CD4-positive, alpha-beta T cell (primary cell): ENCODE measurements around the gene PP2D1. TPM values are rescaled to one million over a fixed set of nuclear protein-coding genes. Genes with fewer than 3 reads are reported as not detected.
"Not testable (repeated sequence)": the region's sequence is repeated elsewhere in the genome, so short reads cannot be mapped to it uniquely, and the experiment has no call there.

ENCODE experiments used
- ATAC-seq: fragments of 200-7000 bp; cut with Tn5 transposase; one replicate; pipeline ENCODE4 v1.10.0; 2022; ENCODE audit warnings: mild to moderate bottlenecking; ENCODE audit not compliant: poor library complexity
- CTCF ChIA-PET: fragments of 350-600 bp; sonication (Branson Sonifier 250); formaldehyde crosslinking; loops from one replicate; lab custom pipeline; 2021; ENCODE audit warnings: antibody characterized with exemption, inconsistent platforms; lab: Charles Lee
- POLR2A ChIA-PET: fragments of 350-600 bp; sonication (Branson Sonifier 250); formaldehyde crosslinking; loops from one replicate; lab custom pipeline; 2021; ENCODE audit warnings: antibody characterized with exemption, inconsistent platforms; lab: Charles Lee
- DNase-seq, 14 experiments: peaks; one replicate each; pipeline ENCODE4 v3.0.0-alpha.2; 2013 to 2020; ENCODE audit warnings: mixed read lengths in 2 of 14
- H3K27ac ChIP-seq, 2 donors: one replicate each; pipeline versions ENCODE4 v1.5.1 to v1.7.0; 2013; ENCODE audit warnings: low read length in 2 of 2, low read depth in 1 of 2, mild to moderate bottlenecking in 1 of 2
- H3K27me3 ChIP-seq, 2 experiments: 1 replicate in 1 of 2; 2 replicates in 1 of 2; pipeline versions ENCODE4 v1.6.1 to v1.7.0; 2013; ENCODE audit warnings: low read length in 2 of 2, control low read depth in 1 of 2, mild to moderate bottlenecking in 1 of 2, moderate library complexity in 1 of 2; ENCODE audit not compliant: insufficient read depth in 2 of 2, control insufficient read depth in 1 of 2
- H3K36me3 ChIP-seq: one replicate; pipeline ENCODE4 v1.6.1; 2013; ENCODE audit warnings: low read length, control low read depth; ENCODE audit not compliant: insufficient read depth
- H3K4me1 ChIP-seq: one replicate; pipeline ENCODE4 v1.6.1; 2013; ENCODE audit warnings: low read length, control low read depth; ENCODE audit not compliant: insufficient read depth
- H3K4me3 ChIP-seq: one replicate; pipeline ENCODE4 v1.5.1; 2013; ENCODE audit warnings: mild to moderate bottlenecking, low read length, moderate library complexity
- H3K9me3 ChIP-seq, 2 experiments: 1 replicate in 1 of 2; 2 replicates in 1 of 2; pipeline versions ENCODE4 v1.6.1 to v1.7.0; 2013; ENCODE audit warnings: low read length in 2 of 2, mild to moderate bottlenecking in 2 of 2, control low read depth in 1 of 2, moderate library complexity in 1 of 2; ENCODE audit not compliant: control insufficient read depth in 1 of 2, insufficient read depth in 1 of 2
- H3K27ac Mint-ChIP-seq: one replicate; pipeline ENCODE4 v1.8.0; 2020; ENCODE audit warnings: mixed read lengths
- H3K27me3 Mint-ChIP-seq: one replicate; pipeline ENCODE4 v1.8.0; 2021; ENCODE audit warnings: mixed read lengths
- H3K36me3 Mint-ChIP-seq: one replicate; pipeline ENCODE4 v1.8.0; 2021; ENCODE audit warnings: low read depth, mixed read lengths
- H3K4me1 Mint-ChIP-seq: one replicate; pipeline ENCODE4 v1.8.0; 2021; ENCODE audit warnings: low read depth, mixed read lengths
- H3K4me3 Mint-ChIP-seq: one replicate; pipeline ENCODE4 v1.8.0; 2020; ENCODE audit warnings: mild to moderate bottlenecking, mixed read lengths
- H3K9me3 Mint-ChIP-seq: one replicate; pipeline ENCODE4 v1.8.0; 2020; ENCODE audit warnings: mixed read lengths
- intact Hi-C, 2 experiments: fragments of 100-400 bp; cut with DNase I in 1 of 2; cut with micrococcal nuclease in 1 of 2; formaldehyde crosslinking; loops; one replicate each; pipeline versions ENCODE4 v1.15.1 to v1.9.0; 2023 to 2025; cut with DNase I, micrococcal nuclease
- total RNA-seq, 174 experiments: library from RNA in 2 of 174; stranded (reverse) in 2 of 174; gene quantifications; one replicate each; pipeline ENCODE4 v1.2.3 and lab custom pipeline; 2021 to 2026
- TF ChIP-seq, protein P1 (sequence below): fragments of 200-600 bp; IDR thresholded peaks from one replicate; pipeline ENCODE4 v1.8.0; 2022; ENCODE audit warnings: antibody characterized with exemption, mild to moderate bottlenecking

The PP2D1 gene
- total RNA-seq, 2 experiments from 2014 or later: not detected

DNA sequence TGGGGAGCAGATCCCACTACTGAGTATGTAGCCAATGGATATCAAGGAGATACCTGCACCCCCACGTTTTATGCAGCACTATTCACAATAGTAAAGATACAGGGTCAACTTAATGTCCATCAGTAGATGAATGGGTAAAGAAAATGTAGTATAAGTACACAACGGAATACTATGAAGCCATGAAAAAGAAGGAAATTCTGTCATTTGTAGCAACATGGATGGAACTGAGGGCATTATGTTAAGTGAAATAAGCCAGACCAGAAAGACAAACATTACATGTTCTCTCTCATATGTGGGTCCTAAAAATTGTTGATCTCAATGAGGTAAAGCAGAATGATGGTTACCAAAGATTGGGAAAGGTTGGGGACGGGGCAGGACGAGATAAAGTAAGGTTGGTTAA lies 14.6 kb downstream of the PP2D1 start:
- POLR2A ChIA-PET: no interaction called here
- H3K27ac ChIP-seq: no peak overlapping the region
- TF ChIP-seq, protein P1, sequence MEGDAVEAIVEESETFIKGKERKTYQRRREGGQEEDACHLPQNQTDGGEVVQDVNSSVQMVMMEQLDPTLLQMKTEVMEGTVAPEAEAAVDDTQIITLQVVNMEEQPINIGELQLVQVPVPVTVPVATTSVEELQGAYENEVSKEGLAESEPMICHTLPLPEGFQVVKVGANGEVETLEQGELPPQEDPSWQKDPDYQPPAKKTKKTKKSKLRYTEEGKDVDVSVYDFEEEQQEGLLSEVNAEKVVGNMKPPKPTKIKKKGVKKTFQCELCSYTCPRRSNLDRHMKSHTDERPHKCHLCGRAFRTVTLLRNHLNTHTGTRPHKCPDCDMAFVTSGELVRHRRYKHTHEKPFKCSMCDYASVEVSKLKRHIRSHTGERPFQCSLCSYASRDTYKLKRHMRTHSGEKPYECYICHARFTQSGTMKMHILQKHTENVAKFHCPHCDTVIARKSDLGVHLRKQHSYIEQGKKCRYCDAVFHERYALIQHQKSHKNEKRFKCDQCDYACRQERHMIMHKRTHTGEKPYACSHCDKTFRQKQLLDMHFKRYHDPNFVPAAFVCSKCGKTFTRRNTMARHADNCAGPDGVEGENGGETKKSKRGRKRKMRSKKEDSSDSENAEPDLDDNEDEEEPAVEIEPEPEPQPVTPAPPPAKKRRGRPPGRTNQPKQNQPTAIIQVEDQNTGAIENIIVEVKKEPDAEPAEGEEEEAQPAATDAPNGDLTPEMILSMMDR: no peak
- DNase-seq: no peak
- H3K27me3 ChIP-seq: no peaks in the 10 kb centered on the region
- no peak overlapping the region for H3K4me3 Mint-ChIP-seq
- no peak for ATAC-seq
- H3K9me3 Mint-ChIP-seq: no peaks in the 10 kb centered on the region
- CTCF ChIA-PET: no interaction called here
- intact Hi-C loops: no loop called here
- no peak overlapping the region for H3K4me3 ChIP-seq
- H3K4me1 Mint-ChIP-seq: no peaks in the 10 kb centered on the region
- H3K9me3 ChIP-seq: no peaks in the 10 kb centered on the region
- no peaks in the 10 kb centered on the region for H3K36me3 Mint-ChIP-seq
- no peaks in the 10 kb centered on the region for H3K4me1 ChIP-seq
- no peaks in the 10 kb centered on the region for H3K36me3 ChIP-seq
- H3K27ac Mint-ChIP-seq: no peak overlapping the region
- H3K27me3 Mint-ChIP-seq: no peaks in the 10 kb centered on the region

DNA sequence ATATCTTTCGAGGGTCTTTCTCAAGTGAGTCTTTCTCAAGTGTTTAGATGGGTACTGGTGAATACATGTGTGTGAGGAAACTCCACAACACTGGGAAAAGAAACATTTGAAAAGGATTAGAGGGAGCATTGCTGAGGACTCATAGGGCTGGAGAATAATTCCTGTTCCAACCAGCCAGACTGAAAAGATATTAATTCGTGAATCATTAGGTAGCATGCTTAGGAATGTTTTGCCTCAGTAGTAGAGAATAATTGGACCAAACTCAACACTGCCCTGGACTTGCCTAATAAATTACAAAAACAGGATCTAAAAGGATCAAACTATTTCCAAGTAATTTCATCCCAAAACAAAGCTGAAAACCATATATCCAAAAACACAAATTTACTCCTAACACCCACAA lies 17.3 kb downstream of the PP2D1 start:
- Histone ChIP-seq H3K36me3 (no peaks in the 10 kb centered on the region), H3K27ac (no peak overlapping the region), H3K4me1 (no peaks in the 10 kb centered on the region), H3K4me3 (no peak overlapping the region), H3K27me3 (no peaks in the 10 kb centered on the region), H3K9me3 (no peaks in the 10 kb centered on the region)
- ATAC-seq (no peak), DNase-seq (no peak)
- Mint-ChIP-seq H3K27me3 (no peaks in the 10 kb centered on the region), H3K27ac (no peak overlapping the region), H3K4me3 (no peak overlapping the region), H3K9me3 (no peaks in the 10 kb centered on the region), H3K36me3 (no peaks in the 10 kb centered on the region), H3K4me1 (no peaks in the 10 kb centered on the region)
- intact Hi-C loops: no loop called here
- ChIA-PET CTCF (no interaction called here), POLR2A (no interaction called here)
- TF ChIP-seq, protein P1: no peak

DNA sequence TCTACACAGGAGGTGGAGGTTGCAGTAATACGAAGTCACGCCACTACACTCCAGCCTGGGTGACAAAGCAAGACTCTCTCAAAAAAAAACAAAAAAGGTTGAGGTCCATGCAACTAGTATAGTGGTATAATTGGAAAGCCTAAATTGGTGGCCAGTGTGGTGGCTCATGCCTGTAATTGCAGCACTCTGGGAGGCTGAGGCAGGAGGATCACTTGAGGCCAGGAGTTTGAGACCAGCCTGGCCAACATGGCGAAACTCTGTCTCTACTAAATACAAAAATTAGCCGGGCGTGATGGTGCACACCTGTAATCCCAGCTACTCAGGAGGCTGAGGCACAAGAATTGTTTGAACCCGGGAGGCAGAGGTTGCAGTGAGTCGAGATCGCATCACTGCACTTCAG lies 23.2 kb downstream of the PP2D1 start:
- H3K27me3 Mint-ChIP-seq, H3K4me3 Mint-ChIP-seq, H3K4me1 ChIP-seq, H3K4me3 ChIP-seq, H3K4me1 Mint-ChIP-seq, H3K9me3 ChIP-seq, POLR2A ChIA-PET, H3K27ac ChIP-seq, H3K27me3 ChIP-seq, ATAC-seq, H3K27ac Mint-ChIP-seq, H3K9me3 Mint-ChIP-seq, DNase-seq, H3K36me3 ChIP-seq: not testable (repeated sequence)
- CTCF ChIA-PET: interaction anchor here (1.2 kb wide), 1 partner anchor 26 kb away, joined by 3 read pairs; no protein-coding TSS in a partner anchor
- intact Hi-C loops: loop anchor here (5.0 to 10.0 kb wide), 2 partner anchors 53 to 56 kb away; partner anchors contain the start of gene KAT2B (in 2 of the 2)
- H3K36me3 Mint-ChIP-seq: peaks cover 34% of the 10 kb centered on the region

DNA sequence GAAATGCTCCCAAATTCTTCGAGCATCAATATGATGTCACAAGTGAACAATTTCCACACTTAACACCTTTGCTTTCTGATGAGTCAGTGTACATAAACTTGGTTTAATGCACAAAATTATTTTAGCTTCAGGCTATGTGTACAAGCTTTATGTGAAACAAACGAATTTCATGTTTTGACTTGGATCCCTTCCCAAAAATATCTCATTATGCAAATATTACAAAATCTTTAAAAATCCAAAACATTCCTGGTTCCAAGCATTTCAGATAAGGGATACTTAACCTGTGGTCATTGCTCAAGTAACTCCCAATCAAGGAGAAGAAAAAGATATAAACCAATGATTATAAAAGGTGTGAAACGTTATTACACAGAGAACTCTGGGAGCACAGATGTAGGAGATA lies 40.0 kb downstream of the PP2D1 start:
- no peak overlapping the region for H3K4me3 Mint-ChIP-seq
- H3K27ac ChIP-seq: no peak overlapping the region
- no peaks in the 10 kb centered on the region for H3K4me1 ChIP-seq
- peaks cover 36% of the 10 kb centered on the region for H3K4me1 Mint-ChIP-seq
- intact Hi-C loops: no loop called here
- ChIA-PET CTCF (no interaction called here), POLR2A (no interaction called here)
- H3K36me3 ChIP-seq: peaks cover 42% of the 10 kb centered on the region
- H3K27ac Mint-ChIP-seq: no peak overlapping the region
- H3K36me3 Mint-ChIP-seq: peaks cover 80% of the 10 kb centered on the region
- no peaks in the 10 kb centered on the region for H3K9me3 ChIP-seq
- no peaks in the 10 kb centered on the region for H3K27me3 Mint-ChIP-seq
- H3K4me3 ChIP-seq: no peak overlapping the region
- TF ChIP-seq, protein P1: no peak
- H3K9me3 Mint-ChIP-seq: no peaks in the 10 kb centered on the region
- no peaks in the 10 kb centered on the region for H3K27me3 ChIP-seq
- DNase-seq: no peak
- no peak for ATAC-seq
